Stimulated activated CD4-positive, alpha-beta T cell treated with anti-CD3 and anti-CD28 coated beads, Interleukin-15, amount 100 ng/mL, for 24 hours (primary cell): ENCODE measurements around the gene JCAD.

Source experiments
- DNase-seq: peaks from one replicate; pipeline ENCODE4 v3.0.0-alpha.2; 2020

The JCAD gene

DNA sequence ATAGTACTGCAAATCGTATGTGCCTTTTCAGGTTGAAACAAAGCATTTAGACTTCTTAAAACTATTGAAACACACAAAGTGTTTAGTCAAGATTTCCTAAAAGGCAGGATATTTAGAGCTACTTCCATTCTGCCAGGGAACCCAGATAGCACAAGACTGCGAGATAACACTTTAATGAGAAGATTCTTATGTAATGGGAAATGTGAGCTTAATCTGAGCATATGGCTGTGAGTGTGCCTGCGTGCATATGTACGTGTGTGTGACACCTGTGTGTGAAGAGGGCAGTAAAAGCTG, 14.3 kb upstream of the JCAD start:
- DNase-seq = no peak

- no peak for DNase-seq
Measured at GRCh38 chr10:30073045-30073766, 13.8 kb upstream of the JCAD start.

GRCh38 chr10:30072068-30072467, 12.7 kb upstream of the JCAD start:
- DNase-seq = no peak

DNA sequence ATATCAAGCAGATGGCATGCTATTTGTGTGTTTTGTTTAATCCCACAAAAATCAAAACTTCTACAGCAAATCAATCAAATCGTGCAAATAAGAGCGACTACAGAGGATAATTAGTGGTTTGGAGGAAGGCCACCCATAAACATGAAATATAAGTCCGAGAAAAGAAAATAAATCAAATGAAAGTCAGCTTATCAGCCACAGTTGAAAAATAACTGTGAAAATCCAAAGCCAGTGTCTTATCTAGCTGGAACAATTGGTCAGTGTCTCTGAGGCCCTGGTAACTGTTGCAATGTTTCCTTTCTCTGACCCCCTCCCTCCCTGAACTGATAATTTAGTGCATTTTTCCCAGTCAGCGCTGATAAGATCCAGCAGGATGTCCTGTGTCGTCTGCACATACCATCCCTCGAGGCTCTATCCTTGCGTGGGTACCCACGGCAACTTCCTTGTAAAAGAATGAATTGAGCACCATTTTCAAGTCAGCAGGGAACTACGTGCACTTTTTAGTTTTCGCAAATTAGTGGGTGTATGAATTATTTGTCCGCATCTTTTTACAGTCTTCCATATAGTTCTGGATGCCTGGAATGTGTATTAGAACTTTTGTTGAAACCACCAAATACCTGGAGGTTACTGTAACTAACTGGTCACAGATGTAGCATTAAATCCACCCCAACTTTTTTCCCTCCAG, 10.8 kb upstream of the JCAD start:
- DNase-seq = no peak

GRCh38 chr10:30068492-30069223, 9.3 kb upstream of the JCAD start:
- no peak for DNase-seq

- DNase-seq = no peak
Measured at GRCh38 chr10:30063099-30063498, 3.7 kb upstream of the JCAD start.

GRCh38 chr10:30062582-30062981, 3.2 kb upstream of the JCAD start:
- no peak for DNase-seq

DNA sequence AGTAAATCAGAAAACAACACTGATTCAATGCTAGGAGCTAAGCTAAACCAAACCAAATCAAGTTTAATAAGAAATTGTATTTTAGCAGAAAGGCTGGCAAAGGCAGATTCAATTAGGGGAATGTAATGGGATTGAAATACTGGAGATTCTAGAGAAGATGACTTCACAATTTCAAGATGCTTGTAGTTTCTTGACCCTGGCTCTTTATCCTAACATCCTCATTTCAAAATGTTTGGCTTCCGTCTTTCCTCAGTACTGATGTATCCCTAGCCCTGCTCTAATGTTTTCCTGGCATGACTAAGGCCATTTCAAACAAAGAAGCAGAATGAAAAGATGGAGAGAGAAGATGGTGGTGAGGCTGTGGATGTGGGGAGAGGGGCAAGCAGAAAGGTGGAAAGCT, 2.7 kb upstream of the JCAD start:
- DNase-seq = no peak

DNA sequence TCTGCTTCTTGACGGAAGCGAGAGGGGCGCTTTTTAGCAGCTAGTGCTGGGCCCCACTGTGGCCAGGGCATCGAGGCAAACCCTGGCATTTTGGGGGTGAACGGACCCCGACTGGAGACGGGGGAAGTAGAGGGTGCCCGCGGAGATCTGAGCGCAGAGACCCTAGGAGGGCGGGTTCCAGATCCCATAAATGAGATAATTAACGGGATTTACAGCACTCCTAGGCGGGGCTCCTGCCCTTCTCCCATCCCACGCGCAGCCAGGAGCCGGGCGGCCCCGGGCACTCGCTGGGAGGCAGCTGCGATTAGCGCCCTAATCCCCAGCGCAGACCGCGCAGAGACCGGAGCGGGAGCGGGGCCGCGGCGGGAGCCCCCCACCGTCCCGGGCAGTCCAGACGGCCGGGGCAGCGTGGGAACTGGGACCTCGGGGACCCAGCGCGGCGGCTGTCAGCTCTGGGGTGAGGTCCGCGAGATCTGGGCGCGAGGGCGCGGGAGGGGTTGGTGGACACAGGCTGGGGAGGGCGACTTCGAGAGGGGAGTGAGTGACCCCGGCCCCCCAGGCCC, 735 bp downstream of the JCAD start:
- DNase-seq = no peak

GRCh38 chr10:30057894-30058556, 1.4 kb downstream of the JCAD start:
- no peak for DNase-seq

DNA sequence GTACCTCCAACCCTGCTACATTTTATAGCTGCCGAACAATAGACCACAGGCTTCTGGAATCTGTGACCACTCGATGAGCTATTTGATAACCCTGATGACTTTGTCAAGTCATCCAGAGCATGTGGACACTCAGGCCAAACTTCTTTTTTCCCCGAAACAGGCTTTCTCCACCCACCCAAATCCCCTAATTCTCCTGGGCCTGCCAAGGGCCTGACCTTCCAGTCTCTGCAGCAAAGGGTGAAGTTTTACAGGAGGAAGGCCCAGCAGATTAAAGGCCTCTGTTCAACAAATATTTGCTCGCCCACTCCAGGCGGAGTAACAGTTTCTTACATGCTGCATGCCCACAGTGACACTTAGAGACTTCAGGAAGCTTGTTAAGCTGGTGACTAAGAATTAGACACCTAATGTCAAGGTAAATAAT, 2.0 kb downstream of the JCAD start:
- DNase-seq = no peak

DNA sequence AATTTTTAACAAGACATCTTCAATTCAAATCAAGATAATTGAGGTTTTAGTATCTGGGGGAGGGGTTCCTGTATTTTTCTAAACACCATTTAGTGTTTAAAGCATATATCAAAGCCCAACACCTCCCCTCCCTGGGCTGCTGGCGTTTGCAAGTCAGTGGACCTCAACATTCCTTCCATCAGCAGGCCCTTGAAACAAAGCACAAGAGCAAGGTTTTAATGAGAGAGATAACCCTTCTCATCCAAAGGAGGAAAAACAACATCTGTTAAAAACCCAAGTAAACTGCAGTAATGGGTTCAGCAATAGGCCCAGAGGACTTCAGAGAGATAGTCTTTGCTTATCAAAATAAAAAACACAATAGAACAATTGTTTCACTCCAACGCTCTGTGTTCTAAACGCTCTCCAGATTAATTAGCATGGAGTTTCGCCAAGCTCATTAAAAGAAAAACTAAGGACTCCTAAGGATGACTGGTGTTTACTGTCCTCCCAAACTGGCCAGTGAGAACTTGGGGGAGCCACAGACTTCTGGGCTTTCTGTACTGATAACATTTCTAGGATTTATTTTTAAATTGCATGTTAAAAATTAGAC, 2.5 kb downstream of the JCAD start:
- DNase-seq = no peak

GRCh38 chr10:30056281-30056680, 3.1 kb downstream of the JCAD start:
- DNase-seq = no peak

DNA sequence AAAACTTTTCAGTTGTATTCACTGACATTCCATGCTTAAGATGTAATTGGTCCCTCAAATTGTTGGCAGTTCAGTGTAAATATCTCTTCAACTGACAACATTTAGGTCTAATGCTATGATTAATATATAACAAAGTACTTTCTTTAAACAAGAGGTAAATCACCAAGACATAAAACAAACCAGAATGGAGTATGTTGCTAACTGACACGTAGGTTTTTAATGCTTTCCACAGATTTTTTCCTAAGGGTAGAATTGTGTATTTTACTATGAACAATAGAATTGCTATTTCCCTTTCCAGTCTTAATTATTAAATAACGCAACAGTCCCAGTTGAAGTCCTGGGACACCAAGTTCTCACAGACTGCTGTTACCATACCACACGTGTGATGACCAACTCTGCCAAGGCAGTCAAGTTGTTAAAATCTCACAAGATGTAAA, 4.1 kb downstream of the JCAD start:
- DNase-seq = no peak

DNA sequence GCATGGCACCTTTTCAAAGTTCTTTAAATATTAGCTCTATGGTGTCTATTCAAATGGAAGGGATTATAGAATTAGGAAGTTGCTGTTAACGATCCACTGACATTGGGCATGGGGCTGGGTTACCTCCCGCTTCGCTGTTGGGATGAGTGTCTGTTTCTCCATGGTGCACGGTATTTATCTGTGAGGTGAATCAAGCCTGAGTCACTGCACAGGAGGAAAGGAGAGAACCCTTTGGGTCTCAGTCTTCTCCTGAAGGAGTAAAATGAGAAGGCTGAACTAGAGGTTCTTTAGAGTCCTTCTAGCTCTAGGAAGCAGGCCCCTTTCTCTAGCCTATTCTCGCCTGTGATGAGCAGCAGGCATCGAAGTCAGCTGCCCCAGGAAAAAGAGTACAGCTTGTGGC, 7.3 kb downstream of the JCAD start:
- no peak for DNase-seq

DNA sequence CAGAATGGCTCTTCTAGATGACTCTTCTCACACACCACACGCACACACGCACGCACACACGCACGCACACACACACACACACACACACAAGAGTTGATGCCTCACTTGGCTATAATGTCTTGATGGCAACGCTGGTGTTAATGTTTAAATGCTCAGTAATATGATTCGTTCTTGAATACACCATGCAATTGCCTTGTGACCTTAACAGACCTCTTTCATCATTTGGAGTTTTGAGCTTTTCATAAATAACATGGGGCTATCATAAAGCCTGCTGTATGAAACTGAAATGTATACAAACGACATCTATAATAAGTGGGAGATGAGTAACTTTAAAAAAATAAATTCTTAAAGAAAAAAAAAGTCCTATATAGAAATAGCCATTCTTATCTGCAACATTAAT, 8.2 kb downstream of the JCAD start:
- DNase-seq = no peak

GRCh38 chr10:30050411-30050810, 9.0 kb downstream of the JCAD start:
- DNase-seq = no peak

- no peak for DNase-seq
Measured at GRCh38 chr10:30048768-30049517, 10.4 kb downstream of the JCAD start.

DNA sequence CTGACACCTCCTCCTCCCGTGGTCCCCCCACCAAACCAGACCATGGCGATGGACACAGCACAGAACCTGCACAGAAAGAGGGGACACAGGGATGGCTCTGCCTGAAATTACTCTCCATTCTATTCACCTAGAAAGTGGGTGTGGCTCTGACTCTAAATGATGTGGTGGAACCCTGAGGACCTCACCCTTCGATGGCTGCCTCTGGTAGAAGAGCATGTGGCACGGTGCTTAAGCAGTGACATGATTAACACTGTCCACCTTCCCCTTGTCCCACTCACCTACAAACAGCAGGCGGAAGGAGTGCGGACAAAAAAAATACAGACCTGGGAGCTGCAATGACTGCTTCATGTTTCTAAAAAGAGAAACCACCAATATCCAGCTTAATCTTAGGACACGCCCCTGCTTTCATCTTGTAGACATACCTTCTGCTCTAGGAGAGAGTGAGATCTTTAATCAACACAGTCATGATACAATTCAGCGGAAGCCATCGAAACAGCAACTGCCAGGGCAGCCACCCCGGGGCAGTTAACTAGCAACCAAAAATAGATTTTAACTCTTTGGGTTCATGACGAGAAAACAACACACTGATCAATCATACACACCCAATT, 11.4 kb downstream of the JCAD start:
- DNase-seq = no peak

DNA sequence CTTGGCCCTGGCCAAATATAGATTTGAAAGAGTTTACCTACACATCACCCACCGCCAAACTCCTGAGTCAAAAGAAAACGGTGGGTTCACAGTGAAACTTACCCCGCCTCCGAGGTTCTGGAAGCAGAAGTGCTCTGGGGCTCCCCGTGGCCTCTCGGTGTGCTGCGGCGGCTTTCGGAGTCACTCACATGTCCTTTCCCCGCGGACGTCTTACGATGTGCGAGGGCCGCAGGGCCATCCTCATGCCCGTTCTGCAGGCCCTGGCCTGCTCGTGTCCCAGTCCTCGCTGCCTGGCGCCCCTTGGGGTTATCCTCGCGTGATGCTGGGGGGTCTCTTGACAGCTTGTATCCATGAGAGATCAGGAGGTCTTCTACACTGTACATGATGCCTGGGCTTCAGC, 12.0 kb downstream of the JCAD start:
- no peak for DNase-seq

- DNase-seq = no peak
Measured at GRCh38 chr10:30046476-30046875, 12.9 kb downstream of the JCAD start.

DNA sequence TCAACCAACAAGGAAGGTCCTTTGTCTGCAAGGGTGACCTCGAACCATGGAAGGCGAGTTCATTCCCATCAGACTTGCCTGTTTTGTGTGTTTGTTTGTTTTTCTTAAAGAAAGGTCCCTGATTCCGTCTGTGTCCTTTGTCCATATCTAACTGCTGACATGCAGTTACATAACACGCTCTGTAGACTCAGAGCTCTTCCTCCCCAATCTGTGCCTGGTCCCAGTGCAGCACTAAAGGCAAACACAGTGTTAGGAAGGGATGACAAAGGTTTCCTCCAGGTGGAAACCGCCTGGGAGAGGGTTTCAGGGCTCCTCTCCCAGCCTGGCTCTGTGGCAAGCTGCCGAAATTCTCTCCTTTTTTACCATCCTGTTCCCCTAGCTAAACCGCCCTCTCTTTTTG, 13.4 kb downstream of the JCAD start:
- no peak for DNase-seq
